ENCODE measurements around the gene WDTC1.
A peak's percentile ranks its signal among the peaks of the same experiment; 100 is the strongest.
"Not testable (repeated sequence)": the region's sequence is repeated elsewhere in the genome, so short reads cannot be mapped to it uniquely, and the experiment has no call there.

The WDTC1 gene
- 73.0 reads per million, percentile 76 among the genes with 10 or more reads in this experiment for total RNA-seq

GRCh38 chr1:27234049-27234882, at the start of gene WDTC1:
WDTC1 (plus strand) TSS chr1:27234632; CDS start chr1:27261055, 26,423 bp downstream.
- peak; percentile 98 for DNase-seq

GRCh38 chr1:27184665-27185064, 49.8 kb upstream of the WDTC1 start:
- DNase-seq: not testable (repeated sequence)

GRCh38 chr1:27192039-27192529, 42.3 kb upstream of the WDTC1 start:
- no peak for DNase-seq

- no peak for DNase-seq
Observed at GRCh38 chr1:27193194-27193593, 41.2 kb upstream of the WDTC1 start.

GRCh38 chr1:27201295-27201694, 33.1 kb upstream of the WDTC1 start:
- no peak for DNase-seq

GRCh38 chr1:27203946-27204345, 30.5 kb upstream of the WDTC1 start:
- no peak for DNase-seq

- not testable (repeated sequence) for DNase-seq
Observed at GRCh38 chr1:27207238-27207637, 27.2 kb upstream of the WDTC1 start.

GRCh38 chr1:27208143-27208850, 26.1 kb upstream of the WDTC1 start:
- not testable (repeated sequence) for DNase-seq

GRCh38 chr1:27216466-27216865, 18.0 kb upstream of the WDTC1 start:
- no peak for DNase-seq

- no peak for DNase-seq
Observed at GRCh38 chr1:27217401-27217800, 17.0 kb upstream of the WDTC1 start.

- DNase-seq: no peak
Observed at GRCh38 chr1:27218736-27219135, 15.7 kb upstream of the WDTC1 start.

- DNase-seq: no peak
Observed at GRCh38 chr1:27220096-27220495, 14.3 kb upstream of the WDTC1 start.

GRCh38 chr1:27220702-27221497, 13.5 kb upstream of the WDTC1 start:
- not testable (repeated sequence) for DNase-seq

GRCh38 chr1:27225621-27226020, 8.8 kb upstream of the WDTC1 start:
- no peak for DNase-seq

- DNase-seq: no peak
Observed at GRCh38 chr1:27227765-27228164, 6.7 kb upstream of the WDTC1 start.

GRCh38 chr1:27233667-27234048, 774 bp upstream of the WDTC1 start:
- DNase-seq: no peak

- no peak for DNase-seq
Observed at GRCh38 chr1:27235827-27236226, 1.4 kb downstream of the WDTC1 start.

GRCh38 chr1:27237112-27237511, 2.7 kb downstream of the WDTC1 start:
- no peak for DNase-seq

GRCh38 chr1:27238032-27238431, 3.6 kb downstream of the WDTC1 start:
- DNase-seq: no peak

GRCh38 chr1:27241677-27242076, 7.2 kb downstream of the WDTC1 start:
- no peak for DNase-seq

GRCh38 chr1:27243665-27244064, 9.2 kb downstream of the WDTC1 start:
- DNase-seq: not testable (repeated sequence)

- DNase-seq: no peak
Observed at GRCh38 chr1:27246194-27246593, 11.8 kb downstream of the WDTC1 start.

GRCh38 chr1:27253596-27253995, 19.2 kb downstream of the WDTC1 start:
- no peak for DNase-seq
